ENCODE results near the gene PHLPP1.
A peak's percentile ranks its signal among the peaks of the same experiment; 100 is the strongest.

The PHLPP1 gene

DNA sequence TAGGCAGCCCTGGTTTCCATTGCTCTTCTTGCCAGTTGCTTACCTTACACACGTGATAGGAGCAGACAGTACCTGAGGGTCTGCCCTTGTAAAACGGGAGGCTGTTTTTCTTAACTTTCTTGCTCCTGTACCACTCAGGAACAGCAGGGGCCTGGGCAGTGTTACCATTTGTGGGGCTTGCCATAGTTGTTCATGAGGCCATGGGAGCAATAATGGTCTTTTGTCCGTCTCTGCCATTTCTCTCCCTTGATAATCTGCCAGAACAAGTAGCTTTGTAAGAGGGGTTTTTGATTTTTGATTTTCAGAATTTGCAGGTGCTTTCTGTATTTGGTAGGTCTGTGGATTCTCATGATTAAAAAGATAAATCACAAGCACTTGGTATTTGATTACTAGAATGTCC lies 259.0 kb downstream of the PHLPP1 start:
- no peaks in the 10 kb centered on the region for H3K9me3 Mint-ChIP-seq
- H3K27ac Mint-ChIP-seq (ENCODE audit: low read depth) = peak overlapping the region; percentile 65
- H3K36me3 Mint-ChIP-seq (ENCODE audit: insufficient read depth) = peaks cover 5% of the 10 kb centered on the region
- H3K27me3 Mint-ChIP-seq = no peaks in the 10 kb centered on the region
- DNase-seq (ENCODE audit: low spot score in 2 of 2) = no peak
- H3K4me3 Mint-ChIP-seq = no peak overlapping the region
- H3K4me1 Mint-ChIP-seq = no peaks in the 10 kb centered on the region
- no peak for ATAC-seq (replicated peaks; ENCODE audit: extremely low read depth, poor library complexity, severe bottlenecking)

DNA sequence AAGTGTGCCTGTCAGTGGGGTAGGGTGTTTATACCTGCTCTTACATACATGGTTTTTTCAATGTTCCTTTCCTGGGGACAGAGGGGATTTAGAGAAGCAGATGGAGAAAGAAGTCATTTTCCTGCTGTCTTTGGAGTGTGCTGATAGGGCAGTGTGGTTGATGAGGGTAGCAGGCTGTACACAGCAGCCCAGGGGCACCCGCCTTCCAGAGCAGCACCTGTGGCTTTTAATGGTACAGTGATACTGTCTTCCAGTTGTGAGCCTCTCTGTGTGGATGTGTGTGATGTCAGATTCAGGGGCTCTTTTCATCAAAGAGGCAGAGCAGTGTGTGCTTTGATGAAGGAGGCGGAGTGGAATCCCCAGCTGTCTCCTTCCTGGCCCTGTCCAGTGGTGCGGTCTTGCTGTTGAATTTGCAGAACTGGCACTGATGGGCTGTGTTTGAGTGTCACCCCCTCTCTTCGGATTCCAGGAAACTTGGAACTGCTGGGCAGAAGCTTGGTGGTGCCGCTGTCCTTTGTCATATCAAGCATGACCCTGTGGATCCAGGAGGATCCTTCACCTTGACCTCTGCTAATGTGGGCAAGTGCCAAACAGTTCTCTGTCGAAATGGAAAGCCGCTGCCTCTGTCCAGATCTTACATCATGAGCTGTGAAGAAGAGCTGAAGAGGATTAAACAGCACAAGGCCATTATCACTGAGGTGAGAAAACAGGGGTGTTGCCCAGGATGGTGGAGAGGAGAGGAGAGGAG lies 259.8 kb downstream of the PHLPP1 start:
- Mint-ChIP-seq H3K9me3 (no peaks in the 10 kb centered on the region), H3K36me3 (ENCODE audit: insufficient read depth) (peaks cover 5% of the 10 kb centered on the region), H3K4me1 (no peaks in the 10 kb centered on the region), H3K27me3 (no peaks in the 10 kb centered on the region), H3K27ac (ENCODE audit: low read depth) (peak overlapping the region; percentile 65), H3K4me3 (no peak overlapping the region)
- DNase-seq (ENCODE audit: low spot score in 2 of 2) (no peak), ATAC-seq (replicated peaks; ENCODE audit: extremely low read depth, poor library complexity, severe bottlenecking) (no peak)

DNA sequence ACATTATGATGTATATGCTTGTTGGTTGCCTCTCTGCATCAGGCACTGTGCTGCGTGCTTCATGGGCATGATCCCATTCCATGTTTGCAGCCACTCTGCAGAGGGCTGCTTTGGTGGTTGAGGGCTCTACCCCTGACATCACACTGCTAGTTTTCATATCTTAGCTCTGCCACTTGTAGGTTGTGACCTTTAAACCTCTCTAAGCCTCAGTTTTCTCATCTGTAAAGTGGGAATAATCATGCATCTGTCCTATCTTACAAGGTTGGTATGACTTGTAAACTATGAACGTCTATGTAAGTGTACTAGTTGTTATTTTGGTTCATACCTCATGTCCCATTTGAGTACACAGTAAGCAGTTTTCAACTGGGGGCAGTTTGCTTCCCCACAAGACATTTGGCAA lies 260.4 kb downstream of the PHLPP1 start:
- no peak overlapping the region for H3K4me3 Mint-ChIP-seq
- ATAC-seq (replicated peaks; ENCODE audit: extremely low read depth, poor library complexity, severe bottlenecking) = no peak
- H3K9me3 Mint-ChIP-seq = no peaks in the 10 kb centered on the region
- DNase-seq (ENCODE audit: low spot score in 2 of 2) = no peak
- H3K4me1 Mint-ChIP-seq = no peaks in the 10 kb centered on the region
- peaks cover 5% of the 10 kb centered on the region for H3K36me3 Mint-ChIP-seq (ENCODE audit: insufficient read depth)
- H3K27ac Mint-ChIP-seq (ENCODE audit: low read depth) = no peak overlapping the region
- H3K27me3 Mint-ChIP-seq = no peaks in the 10 kb centered on the region

DNA sequence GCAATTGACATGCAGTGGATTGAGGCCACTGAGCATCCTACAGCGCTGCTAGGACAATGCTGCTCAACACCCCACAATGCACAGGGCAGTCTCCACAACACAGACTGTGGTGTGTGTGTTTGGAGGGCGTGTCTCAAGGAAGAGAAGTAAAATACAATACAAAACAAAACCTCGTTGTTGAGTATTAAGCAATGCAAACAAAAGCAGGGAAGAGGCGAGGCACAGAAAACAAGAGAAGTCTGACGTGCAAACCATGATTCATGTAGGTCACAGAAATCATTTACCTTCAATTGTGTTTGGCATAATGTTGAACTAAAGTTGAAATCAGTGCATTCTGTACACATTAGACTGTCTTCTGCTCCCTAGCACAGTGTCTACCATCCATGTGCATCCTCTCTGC lies 260.9 kb downstream of the PHLPP1 start:
- DNase-seq (ENCODE audit: low spot score in 2 of 2) = no peak

DNA sequence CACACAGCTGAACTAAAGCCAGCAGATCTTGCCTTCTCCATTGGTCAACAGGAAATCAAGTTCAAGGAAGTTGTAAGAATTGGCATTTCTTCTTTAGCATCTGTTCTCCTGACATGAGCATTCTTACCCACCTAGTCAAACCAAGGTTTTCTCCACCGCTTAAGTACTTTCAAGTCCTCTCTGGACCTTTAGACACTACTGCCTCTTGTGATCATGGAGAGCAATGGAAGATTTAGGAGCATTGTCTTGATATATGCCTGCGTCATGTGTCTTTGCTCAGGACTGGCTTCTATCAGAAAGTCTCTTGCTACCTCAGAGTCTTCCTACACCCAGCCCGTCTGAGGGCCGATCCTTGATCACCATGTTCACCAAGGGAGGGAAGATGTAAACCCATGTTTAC lies 262.2 kb downstream of the PHLPP1 start:
- H3K4me1 Mint-ChIP-seq = peaks cover 6% of the 10 kb centered on the region
- H3K27ac Mint-ChIP-seq (ENCODE audit: low read depth) = no peak overlapping the region
- no peak for DNase-seq (ENCODE audit: low spot score in 2 of 2)

More for the DNA sequence above, 260.9 kb downstream of the PHLPP1 start:
- Mint-ChIP-seq H3K4me3 (no peak overlapping the region), H3K9me3 (no peaks in the 10 kb centered on the region), H3K27me3 (no peaks in the 10 kb centered on the region), H3K36me3 (ENCODE audit: insufficient read depth) (peaks cover 5% of the 10 kb centered on the region), H3K4me1 (no peaks in the 10 kb centered on the region), H3K27ac (ENCODE audit: low read depth) (no peak overlapping the region)
- no peak for ATAC-seq (replicated peaks; ENCODE audit: extremely low read depth, poor library complexity, severe bottlenecking)

DNA sequence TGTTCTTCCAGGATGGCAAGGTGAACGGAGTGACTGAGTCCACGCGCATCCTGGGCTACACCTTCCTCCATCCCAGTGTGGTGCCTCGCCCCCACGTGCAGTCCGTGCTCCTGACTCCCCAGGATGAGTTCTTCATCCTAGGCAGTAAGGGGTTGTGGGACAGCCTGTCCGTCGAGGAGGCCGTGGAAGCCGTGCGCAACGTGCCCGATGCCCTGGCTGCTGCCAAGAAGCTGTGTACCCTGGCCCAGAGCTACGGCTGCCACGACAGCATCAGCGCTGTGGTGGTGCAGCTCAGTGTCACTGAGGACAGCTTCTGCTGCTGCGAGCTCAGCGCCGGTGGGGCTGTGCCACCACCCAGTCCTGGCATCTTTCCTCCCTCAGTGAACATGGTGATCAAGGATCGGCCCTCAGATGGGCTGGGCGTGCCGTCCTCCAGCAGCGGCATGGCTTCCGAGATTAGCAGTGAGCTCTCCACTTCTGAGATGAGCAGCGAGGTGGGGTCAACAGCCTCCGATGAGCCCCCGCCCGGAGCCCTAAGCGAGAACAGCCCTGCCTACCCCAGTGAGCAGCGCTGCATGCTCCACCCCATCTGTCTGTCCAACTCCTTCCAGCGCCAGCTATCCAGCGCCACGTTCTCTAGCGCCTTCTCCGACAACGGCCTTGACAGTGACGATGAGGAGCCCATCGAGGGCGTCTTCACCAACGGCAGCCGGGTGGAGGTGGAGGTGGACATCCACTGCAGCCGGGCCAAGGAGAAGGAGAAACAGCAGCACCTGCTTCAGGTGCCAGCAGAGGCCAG lies 263.1 kb downstream of the PHLPP1 start:
- Mint-ChIP-seq H3K27ac (ENCODE audit: low read depth) (no peak overlapping the region), H3K36me3 (ENCODE audit: insufficient read depth) (peaks cover 5% of the 10 kb centered on the region), H3K4me1 (peaks cover 9% of the 10 kb centered on the region), H3K9me3 (no peaks in the 10 kb centered on the region), H3K27me3 (no peaks in the 10 kb centered on the region), H3K4me3 (no peak overlapping the region)
- DNase-seq (ENCODE audit: low spot score in 2 of 2) (no peak), ATAC-seq (replicated peaks; ENCODE audit: extremely low read depth, poor library complexity, severe bottlenecking) (no peak)

More for the DNA sequence above, 262.2 kb downstream of the PHLPP1 start:
- Mint-ChIP-seq H3K4me3 (no peak overlapping the region), H3K9me3 (no peaks in the 10 kb centered on the region), H3K36me3 (ENCODE audit: insufficient read depth) (peaks cover 5% of the 10 kb centered on the region), H3K27me3 (no peaks in the 10 kb centered on the region)
- ATAC-seq (replicated peaks; ENCODE audit: extremely low read depth, poor library complexity, severe bottlenecking) = no peak

DNA sequence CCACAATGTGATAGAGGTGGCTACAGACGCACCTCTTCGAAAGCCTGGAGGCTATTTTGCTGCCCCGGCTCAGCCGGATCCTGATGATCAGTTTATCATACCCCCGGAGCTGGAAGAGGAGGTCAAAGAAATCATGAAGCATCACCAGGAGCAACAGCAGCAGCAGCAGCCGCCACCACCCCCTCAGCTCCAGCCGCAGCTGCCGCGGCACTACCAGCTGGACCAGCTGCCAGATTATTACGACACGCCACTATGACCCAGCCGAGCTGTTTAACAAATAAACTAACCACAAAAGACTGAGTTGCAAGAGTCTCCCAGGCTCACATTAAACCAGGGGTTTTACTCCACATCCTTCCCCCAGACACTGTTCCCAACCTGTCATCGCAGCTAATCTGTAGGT lies 263.8 kb downstream of the PHLPP1 start:
- no peak overlapping the region for H3K4me3 Mint-ChIP-seq
- H3K27ac Mint-ChIP-seq (ENCODE audit: low read depth) = no peak overlapping the region
- peaks cover 5% of the 10 kb centered on the region for H3K36me3 Mint-ChIP-seq (ENCODE audit: insufficient read depth)
- H3K4me1 Mint-ChIP-seq = peaks cover 9% of the 10 kb centered on the region
- no peaks in the 10 kb centered on the region for H3K9me3 Mint-ChIP-seq
- ATAC-seq (replicated peaks; ENCODE audit: extremely low read depth, poor library complexity, severe bottlenecking) = no peak
- no peaks in the 10 kb centered on the region for H3K27me3 Mint-ChIP-seq
- no peak for DNase-seq (ENCODE audit: low spot score in 2 of 2)

DNA sequence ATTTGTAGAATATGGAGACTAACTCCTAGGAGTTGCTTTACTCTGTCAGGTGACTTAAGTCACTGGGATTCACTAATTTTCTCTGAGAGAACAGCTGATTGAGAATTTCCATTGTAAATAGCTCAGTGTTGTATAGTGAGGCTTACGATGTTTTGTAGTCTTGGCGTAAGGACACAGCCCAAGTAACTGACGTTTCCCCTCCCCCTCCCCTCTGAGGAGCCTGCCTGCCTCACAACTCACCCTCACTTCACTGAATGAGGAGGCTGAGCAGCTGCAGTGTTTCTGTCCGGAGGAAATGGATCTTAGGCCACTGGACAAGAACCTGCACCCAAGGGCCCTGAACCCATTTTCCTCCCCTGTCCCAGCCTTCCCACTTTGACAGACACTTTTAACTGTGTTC lies 264.6 kb downstream of the PHLPP1 start:
- H3K4me1 Mint-ChIP-seq = peaks cover 9% of the 10 kb centered on the region
- DNase-seq (ENCODE audit: low spot score in 2 of 2) = no peak
- no peak overlapping the region for H3K4me3 Mint-ChIP-seq
- no peaks in the 10 kb centered on the region for H3K27me3 Mint-ChIP-seq
- H3K9me3 Mint-ChIP-seq = no peaks in the 10 kb centered on the region
- peaks cover 5% of the 10 kb centered on the region for H3K36me3 Mint-ChIP-seq (ENCODE audit: insufficient read depth)
- no peak overlapping the region for H3K27ac Mint-ChIP-seq (ENCODE audit: low read depth)
- no peak for ATAC-seq (replicated peaks; ENCODE audit: extremely low read depth, poor library complexity, severe bottlenecking)

DNA sequence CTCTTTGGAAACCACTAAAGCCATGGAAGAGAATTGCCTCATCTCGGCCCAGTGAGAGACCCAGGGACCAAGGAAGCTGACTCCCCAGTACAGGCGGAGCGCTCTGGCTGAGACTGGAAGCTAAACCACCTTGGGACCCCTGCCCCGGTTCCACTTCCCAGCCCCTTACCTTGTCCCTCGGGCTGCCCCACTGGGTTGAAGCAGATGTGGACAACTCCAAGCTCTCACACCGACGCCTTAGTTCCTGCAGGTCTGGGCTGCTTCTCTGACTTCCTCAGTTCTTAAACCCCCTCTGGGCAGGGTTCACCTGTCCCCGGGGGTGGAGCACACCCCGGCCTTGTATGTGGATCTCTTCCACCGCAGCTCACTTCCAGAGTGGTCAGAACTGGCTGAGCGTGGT lies 266.2 kb downstream of the PHLPP1 start:
- ATAC-seq (replicated peaks; ENCODE audit: extremely low read depth, poor library complexity, severe bottlenecking) = no peak
- no peak overlapping the region for H3K4me3 Mint-ChIP-seq
- no peak overlapping the region for H3K27ac Mint-ChIP-seq (ENCODE audit: low read depth)
- H3K9me3 Mint-ChIP-seq = no peaks in the 10 kb centered on the region
- DNase-seq (ENCODE audit: low spot score in 2 of 2) = no peak
- peaks cover 2% of the 10 kb centered on the region for H3K36me3 Mint-ChIP-seq (ENCODE audit: insufficient read depth)
- H3K4me1 Mint-ChIP-seq = peaks cover 9% of the 10 kb centered on the region
- no peaks in the 10 kb centered on the region for H3K27me3 Mint-ChIP-seq

DNA sequence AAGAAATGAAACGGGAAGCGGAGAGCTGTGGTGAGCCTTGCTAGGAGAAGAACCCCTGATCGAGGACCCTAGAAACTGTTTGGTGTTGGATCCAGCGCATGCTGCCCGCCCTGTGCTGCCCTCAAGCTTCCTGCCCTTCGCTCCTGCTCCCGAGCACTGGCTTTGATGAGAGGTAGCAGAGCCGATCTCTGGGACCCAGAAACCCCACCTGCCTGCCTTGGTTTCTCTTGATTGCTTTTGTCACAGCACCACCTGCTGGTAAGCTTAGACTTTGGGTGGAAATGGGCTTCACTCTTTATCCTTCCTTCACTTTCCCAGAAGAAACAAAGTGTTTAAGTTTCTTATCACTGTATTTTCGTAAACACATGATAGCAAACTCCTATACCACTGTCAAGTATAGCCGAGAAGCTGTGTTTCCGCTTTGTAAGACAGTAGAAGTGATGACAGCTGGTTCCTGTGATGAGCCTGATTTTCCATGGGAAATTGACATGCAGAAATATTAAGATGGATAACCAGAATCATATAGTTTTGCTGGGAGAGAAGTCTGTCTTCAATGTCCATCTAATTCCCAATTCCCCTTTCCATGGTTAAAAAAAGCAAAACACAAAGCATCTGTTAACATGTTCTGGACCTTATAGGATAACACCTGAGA lies 267.4 kb downstream of the PHLPP1 start:
- peak in 1 of 2 donors; percentile 23 for DNase-seq (ENCODE audit: low spot score in 2 of 2)
- Mint-ChIP-seq H3K9me3 (no peaks in the 10 kb centered on the region), H3K36me3 (ENCODE audit: insufficient read depth) (peaks cover 1% of the 10 kb centered on the region), H3K27me3 (no peaks in the 10 kb centered on the region), H3K4me3 (peak overlapping the region; percentile 31), H3K27ac (ENCODE audit: low read depth) (no peak overlapping the region), H3K4me1 (peaks cover 9% of the 10 kb centered on the region)
- ATAC-seq (replicated peaks; ENCODE audit: extremely low read depth, poor library complexity, severe bottlenecking) = no peak

DNA sequence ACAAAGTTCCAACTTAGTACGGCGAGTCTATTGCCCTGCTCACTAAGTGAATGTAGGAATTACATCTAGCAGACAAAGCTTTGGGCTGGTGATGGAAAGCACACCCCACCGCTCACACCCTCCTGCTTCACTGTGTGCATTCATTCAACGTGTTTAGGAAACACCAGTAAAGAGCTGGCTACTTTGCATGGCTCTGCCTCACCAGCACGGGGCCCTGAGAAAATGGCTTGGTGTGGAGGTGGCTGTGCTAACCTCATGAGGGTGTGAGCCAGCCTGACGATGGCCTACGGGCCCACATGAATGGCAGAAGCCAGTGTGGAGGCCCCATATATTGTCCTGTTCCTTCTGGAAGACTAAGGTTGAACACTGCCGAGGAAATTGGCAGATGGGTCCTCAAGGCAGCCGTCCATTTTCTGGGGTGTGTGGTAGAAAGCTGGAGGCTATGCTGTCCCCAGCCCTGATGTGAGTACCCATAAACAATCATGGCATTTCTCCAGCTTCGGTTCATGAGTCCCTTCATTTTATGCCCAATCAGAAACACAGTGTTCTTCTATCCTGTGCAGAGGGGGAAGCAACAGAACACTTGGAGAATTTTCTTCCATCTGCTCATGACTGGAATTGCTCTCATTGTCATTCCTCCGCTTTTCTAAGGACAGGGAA lies 269.4 kb downstream of the PHLPP1 start:
- Mint-ChIP-seq H3K4me1 (peaks cover 9% of the 10 kb centered on the region), H3K36me3 (ENCODE audit: insufficient read depth) (peaks cover 1% of the 10 kb centered on the region), H3K27ac (ENCODE audit: low read depth) (no peak overlapping the region), H3K4me3 (no peak overlapping the region), H3K27me3 (peaks cover 6% of the 10 kb centered on the region), H3K9me3 (no peaks in the 10 kb centered on the region)
- DNase-seq (ENCODE audit: low spot score in 2 of 2) (no peak), ATAC-seq (replicated peaks; ENCODE audit: extremely low read depth, poor library complexity, severe bottlenecking) (no peak)

DNA sequence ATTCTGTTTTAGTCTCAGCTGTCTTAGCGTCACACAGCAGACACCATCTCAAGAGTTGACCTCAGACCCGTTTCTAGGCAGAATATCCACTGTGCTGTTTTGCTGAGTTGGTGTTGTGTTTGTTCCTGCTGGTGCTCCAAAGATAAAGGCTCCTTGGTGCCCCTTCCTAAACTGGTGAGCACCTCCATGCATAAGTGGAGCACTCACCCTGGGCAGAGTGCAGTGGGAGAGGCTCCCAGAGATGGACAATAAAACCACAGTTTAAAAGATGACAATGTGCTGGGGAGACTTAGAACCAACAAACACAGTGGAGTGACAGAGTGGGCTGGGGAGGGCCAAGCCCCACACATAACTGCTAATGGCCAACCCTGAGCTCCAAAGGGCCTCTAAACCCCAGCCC lies 271.1 kb downstream of the PHLPP1 start:
- ATAC-seq (replicated peaks; ENCODE audit: extremely low read depth, poor library complexity, severe bottlenecking) = no peak
- DNase-seq (ENCODE audit: low spot score in 2 of 2) = no peak
- H3K4me1 Mint-ChIP-seq = peaks cover 9% of the 10 kb centered on the region
- H3K27ac Mint-ChIP-seq (ENCODE audit: low read depth) = no peak overlapping the region
- H3K36me3 Mint-ChIP-seq (ENCODE audit: insufficient read depth) = peaks cover 1% of the 10 kb centered on the region
- H3K4me3 Mint-ChIP-seq = no peak overlapping the region
- H3K9me3 Mint-ChIP-seq = no peaks in the 10 kb centered on the region
- peaks cover 23% of the 10 kb centered on the region for H3K27me3 Mint-ChIP-seq

All from central memory CD8-positive, alpha-beta T cell (primary cell).